G401.6 (cell line): Measurements from ENCODE around the gene R3HDM2.

Experiments
- FAIRE-seq: peaks from 2 replicates; lab custom pipeline; 2012; peaks lifted over from hg19 to GRCh38; lab: Jason Lieb, UNC

R3HDM2 gene

DNA sequence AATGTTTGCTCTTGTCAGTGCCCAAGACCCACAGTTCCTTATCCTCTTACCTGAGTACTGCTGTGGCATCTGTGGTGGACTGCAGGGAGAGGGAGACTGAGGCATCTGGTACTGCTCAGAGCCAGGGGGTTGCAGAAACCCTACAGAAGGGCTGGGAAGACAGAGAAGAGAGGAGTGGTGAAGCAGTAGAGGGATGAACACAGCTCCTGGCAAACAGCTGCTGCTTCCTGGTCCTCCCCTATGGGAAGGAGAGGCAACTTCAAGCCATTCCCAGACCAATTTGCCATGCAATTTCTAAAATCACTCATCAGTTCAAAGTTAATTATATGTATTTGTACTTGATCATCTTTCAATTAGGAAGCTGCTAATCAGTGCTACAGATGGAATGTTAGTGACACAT, 164.2 kb downstream of the R3HDM2 start:
- FAIRE-seq, result no peak

DNA sequence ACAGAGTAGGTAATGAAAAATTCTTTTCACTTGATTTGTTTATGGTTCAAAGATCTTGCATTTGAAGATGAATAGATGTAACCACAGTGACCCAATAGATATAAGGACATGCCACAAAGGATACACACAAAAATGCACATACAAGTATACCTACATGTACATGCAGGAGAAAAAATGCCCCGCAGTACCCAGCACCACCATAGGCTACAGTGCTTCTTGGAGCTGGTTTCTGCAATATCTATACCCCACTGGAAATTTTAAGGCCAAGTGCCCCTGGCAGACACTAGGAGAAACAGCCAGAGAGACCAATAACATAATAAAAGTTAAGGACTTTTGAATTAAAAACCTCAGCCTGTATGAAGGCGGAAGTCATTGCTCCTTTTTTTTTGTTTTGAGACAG, 167.7 kb downstream of the R3HDM2 start:
- no peak for FAIRE-seq

DNA sequence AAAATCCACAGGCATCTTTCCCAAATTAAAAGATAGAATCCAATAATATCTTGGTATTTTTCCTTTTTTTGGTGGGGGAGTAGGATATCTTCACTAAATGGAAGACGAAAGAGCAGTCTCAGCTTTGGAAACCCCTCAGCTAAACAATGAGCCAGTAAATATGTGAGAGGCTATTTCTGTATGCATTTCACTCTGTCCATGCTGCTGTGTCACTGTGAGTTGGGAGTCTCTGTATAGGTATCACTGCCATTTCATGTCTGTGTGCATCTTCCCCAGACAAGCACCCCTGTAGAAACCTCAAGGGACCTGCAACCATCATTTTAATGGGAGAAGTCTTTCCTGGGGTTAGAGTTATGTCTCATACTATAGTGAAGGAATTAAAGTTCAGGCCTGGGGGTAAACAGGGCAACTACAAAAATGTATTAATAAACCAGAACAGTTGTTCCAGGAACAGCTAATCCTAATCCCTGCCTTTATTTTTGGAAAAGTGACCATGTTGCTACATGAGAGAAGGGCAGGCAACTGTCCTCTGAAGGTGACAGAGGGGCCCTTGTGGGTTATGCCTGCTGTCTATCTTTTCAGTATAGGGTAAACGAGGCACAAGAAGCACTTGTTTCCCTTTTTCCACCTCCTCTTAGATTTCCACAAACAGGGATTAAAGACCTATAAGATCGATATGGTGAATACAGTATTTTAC, 168.6 kb downstream of the R3HDM2 start:
- FAIRE-seq, result no peak

DNA sequence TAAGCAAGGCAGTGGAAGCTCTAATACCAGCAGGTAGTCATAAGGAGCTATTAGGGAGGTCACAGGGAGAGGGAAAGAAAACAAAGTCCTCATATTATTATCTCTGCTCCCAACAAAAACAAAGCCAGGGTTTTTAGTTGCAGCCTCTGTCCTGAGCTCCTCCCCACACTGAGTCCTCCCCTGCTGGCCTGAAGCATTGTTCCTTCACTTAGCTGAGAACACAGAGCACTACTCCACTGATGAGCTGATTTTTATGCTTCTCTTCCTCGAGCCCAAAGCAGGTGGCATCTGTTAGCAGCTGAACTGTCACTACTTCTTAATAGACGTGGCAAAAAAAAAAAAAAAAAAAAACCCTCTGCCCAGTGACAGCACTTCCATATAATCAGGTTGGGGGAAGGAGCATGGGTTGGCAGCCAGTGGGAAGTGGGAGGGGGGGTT, 169.4 kb downstream of the R3HDM2 start:
- no peak for FAIRE-seq

DNA sequence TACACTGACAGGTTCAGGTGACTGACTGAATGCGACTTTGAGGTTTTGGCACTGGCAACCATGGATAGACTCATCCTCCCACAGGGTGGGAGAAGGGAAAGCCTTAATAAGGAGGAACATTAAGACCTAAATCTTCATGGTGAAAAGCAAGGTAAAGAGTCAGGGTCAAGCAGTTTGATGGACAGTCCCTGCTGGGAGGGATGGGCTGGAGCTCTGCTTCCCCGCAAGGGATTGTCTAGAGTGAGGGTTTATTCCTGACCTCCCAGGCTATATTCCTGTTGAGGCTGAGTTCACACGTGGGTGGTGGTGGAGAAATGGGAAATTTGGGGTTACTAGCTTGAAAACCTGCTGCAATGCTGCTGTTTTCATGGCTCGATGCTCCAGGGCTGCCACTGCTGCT, 170.5 kb downstream of the R3HDM2 start:
- FAIRE-seq, result no peak

DNA sequence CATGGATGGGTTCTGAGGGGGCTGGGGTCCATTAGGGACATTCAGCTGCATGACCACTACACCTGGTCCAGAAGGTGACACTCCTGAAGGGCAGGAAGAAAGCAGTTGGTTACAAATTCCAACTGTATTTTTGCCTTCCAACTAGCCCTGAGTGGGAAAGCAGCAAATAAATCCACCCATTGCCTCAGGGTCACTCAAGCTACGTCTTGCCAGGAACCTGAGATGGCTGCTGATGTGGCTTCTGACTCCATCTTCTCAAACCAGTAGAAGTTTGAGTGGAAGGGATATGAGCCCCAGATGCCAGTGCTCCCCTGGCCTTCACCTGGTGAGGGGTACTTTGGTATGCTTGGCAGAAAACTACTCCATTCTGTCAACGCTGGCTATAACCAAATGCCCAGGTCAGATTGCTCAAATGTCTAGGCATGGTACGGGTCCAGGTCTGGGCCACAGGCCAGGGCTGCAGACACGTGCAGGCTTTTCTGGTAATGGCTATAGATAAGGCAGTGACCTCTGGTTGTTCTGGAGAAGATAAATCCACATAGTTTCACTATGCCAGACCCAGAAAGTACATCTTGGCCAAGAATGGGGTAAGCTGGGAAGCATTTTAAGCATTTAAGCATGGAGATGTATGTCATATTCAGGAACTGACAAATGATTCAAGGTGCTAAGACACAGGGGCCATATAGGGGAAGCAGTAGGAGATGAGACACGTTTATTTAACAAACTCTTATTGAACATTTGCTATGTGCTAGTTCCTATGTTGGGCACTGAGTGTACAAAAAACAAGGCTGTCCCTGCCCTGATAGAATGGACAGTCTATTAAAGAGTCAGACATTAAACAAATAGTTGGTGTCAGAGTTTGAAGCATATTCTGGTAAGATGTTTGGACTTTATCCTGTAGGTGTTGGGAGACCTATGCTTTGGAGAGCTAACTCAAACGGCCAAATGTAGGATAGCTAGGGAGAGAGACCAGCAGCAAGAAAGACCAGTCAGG, 171.6 kb downstream of the R3HDM2 start:
- FAIRE-seq, result no peak

DNA sequence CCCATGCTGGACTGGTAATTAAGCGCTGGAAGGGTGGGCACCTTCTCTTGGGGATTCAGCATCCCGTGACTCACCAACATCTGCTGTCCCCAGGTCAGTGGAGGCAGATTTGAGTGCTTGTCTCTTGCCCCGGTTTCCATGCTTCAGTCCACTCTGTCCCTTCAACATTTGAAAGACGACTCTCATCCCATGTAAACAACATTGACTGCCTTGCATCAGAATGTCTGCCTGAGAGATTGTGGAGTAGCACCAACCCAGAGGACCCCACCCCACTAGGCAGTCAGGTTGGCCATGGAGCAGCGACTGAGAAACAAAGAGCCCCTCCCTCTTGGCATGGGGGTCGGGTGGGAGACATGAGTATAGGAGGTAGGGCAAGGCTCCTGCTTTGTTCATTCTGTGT, 174.9 kb downstream of the R3HDM2 start:
- FAIRE-seq, result no peak

DNA sequence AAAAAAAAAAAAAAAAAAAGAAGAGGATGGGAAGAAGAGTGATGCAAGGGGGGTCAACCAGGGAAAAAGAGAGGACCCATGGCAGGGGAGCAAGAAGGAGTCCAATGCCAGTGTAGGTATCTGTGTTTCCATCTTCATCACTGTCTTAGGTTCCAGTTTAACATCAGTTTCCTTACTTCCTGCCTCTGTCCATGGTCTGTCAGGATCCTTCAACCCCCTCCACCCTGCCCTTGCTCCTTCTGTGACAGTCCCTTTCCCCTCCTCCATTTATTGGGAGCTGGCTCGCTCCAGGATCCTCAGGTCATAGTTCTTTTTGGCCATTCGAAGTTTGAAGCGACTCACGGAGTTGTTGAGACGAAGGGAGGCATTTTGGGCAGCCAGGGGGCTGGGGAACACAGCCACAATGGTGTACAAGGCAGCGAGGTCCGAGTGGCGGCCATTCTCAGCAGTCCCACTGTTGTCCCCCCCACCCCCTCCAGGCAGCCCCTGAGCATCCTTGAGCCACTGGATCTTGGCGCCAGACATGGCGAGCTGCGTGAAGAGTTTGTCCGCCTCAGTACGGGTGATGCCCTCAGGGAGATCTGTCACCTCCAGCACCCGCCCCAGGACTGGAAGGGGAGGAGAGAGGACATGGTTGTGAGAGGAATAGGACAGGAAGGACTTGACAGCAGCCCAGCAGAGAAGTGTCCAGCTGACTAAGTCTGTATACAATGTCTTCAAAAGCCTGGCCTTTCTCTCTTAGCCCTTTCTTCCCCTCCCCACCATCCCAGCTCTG, 176.2 kb downstream of the R3HDM2 start:
- no peak for FAIRE-seq

DNA sequence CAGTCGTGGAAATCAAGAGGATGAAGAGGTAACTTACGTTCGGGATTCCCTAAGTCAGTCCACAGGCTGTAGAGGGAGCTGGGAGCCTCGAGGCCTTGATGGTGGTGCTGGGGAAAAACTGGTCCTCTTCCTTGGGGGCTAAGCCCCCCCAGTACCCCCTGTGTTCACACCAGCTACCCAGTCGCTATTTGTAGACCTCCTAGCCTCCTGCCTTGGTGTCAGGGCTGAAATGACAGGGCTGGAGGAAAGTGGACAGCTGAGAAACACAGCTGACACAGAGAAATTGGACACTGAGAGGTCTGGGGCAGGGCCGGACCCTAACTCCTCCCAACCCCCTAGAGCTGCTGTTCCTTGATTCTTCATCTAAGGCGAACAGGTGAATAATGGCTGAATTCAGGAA, 179.9 kb downstream of the R3HDM2 start, which contains the start of gene STAC3:
Gene STAC3, minus strand, starts transcription at position 232 of the 400 bp plus-strand sequence. CDS start 1,551 bp downstream, outside the sequence.
- FAIRE-seq, result no peak

DNA sequence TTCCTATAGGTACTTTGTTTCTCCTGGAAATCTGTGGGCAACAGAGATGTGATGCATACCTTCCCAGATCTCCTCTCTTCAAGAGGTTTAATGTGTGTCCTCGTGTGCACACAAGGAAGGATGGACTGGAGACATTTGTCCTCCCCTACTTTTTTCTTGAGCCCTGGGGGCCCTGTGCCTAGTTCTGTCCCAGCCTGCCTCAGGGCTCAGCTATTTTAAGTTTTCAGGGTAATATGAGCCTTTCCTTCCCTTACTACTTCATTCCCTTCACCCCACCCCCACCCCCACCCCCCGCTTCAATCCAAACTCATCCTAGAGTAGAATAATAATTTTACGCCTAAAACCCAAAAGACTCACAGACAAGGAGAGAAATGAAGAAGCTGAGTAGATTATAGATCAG, 180.3 kb downstream of the R3HDM2 start:
- no peak for FAIRE-seq

DNA sequence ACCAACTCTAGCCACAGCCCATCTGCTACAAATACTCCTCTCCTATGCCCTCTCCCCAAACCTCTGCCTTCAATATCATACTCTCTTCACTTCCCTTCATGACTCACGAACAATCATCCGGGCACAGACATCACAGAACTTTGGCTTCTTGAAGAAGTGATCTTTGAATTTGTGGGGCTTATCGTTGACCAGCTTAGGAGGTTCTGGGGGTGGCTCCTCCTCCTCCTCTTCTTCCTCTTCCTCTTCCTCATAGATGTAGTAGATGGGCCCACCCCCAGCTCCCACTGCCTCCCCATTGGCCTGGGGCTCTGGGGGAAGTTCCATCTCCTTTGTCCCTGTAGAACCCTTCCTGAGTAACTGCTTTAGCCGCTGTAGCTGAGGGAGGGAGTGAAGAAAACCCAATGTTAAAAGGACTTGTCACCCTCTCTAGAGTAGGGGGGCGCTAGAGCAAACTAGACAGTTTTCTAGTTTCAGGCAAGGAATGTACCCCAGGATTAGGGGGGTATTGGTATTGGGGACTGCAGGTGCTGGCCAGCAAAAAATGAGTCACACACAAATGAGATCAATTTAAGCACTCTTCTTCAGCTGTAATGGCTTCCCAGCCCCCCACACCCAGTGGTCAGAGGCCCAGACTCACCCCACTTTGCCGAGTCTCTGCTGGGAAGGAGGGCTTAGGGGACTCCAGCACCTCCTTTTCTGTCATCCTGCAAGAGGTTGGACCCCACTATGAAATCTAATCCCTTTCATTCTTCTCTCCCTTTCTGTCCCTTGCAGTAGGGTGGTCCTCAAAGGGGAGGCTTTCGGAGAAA, 181.7 kb downstream of the R3HDM2 start:
- FAIRE-seq, result no peak

DNA sequence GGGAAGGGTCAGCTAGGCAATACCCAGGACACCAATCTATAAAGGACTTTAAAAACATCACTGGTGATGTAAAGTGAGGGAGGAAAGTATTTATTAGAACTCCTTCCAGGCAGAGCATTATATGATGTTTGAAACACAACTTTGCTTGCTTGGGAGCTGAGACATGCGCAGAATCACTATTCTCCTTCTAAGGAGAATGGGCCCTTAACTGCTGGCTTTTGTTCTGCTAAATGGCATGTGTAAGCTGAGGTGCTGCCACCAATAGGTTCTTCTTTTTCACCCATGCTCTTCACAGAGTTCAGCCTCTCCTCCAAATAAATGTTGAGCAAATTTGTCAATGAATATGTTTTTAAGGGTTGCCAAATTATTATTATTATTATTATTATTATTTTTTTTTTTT, 183.8 kb downstream of the R3HDM2 start:
- FAIRE-seq, result no peak

DNA sequence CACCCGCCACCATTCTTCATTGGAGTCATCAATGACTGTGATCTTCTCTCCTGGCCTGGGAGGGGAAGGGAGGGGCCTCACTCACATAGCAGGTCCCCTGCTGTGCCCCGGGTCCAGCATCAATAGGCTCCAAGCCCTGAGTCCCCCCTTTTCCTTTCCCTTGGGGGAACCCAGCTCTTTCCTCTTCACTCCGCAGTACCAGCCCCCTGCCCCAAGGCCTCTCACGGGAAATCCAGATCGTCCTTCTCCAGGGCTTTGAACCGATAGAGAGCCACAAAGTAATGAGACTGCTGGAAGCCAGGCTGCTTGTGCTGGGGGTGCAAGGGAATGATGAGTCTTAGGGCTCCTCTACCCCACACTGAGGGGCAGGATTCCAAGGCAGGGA, 186.5 kb downstream of the R3HDM2 start:
- FAIRE-seq, result no peak

DNA sequence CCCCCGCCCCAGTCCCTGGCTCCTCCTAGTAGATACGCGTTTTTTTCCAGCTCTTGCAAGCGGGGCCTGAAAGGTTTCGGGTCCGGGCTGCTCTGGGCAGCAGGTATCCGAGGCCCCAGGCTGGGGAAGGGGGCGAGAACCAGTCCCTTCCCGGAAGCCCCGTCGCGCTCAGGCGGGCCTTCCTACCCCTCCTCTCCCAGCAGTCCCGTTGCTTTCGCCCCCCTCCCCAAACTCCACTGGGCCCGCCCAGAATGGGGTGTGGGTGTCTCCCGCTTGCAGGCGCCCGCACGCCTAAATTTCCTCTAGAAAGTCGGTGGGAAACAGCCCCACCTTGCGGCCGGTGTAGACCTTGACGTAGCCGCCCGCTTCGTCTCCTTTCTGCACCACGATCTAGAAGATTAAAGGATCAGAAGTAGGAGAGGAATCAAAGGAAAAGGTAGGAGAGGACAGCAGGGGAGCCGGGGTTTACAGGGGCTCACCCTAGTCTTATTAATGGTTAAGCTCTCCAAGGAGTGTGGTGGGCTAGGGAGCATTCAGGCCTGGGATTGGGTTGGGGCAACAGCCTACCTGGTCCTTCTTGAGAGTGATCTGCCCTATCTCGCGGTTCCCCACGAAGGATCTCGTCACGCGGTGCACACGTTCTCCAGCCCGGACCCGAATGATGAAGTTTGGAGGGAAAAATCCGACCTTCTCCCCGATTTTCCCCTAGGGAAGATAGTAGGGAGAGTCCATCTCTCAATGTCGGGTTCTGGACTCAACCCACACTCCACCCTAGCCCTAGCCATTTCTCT, 187.1 kb downstream of the R3HDM2 start:
- FAIRE-seq, result no peak

DNA sequence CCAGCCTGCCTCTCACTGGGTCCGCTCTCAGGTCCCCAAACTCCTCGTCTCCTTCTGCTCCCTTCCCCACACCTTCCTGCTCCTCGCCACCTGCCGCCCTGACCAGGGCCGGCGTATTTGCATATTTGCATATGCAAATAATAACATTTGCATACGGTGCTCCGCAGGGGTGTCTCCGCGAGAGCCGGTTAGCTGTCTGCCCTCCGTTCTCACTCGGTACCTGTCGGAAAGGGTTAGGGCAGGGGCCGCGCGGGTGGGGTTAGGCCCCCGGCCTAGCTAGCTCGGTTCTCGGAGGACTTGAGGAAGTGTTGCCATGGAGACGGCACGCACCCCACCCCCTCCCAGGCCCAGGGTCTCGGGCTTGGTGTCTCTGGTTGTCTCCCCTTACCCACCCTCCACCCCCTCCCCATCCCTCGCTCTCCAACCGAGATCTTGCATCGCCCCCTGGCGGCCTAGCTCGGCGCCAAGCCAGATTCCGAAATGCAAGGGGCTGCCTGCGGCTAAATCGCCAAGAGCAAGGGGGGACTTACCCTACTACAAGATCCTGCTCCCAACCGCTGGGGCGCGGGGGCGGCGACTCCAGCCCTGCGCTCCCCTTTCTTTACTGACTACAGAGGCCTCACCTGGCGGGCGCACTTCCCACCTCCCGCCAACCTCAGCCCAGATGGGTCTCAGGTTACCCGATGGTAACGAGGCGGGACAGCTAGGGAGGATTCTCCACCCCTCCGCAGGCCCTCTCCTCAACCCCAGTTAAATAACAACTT, 188.0 kb downstream of the R3HDM2 start:
- no peak for FAIRE-seq

DNA sequence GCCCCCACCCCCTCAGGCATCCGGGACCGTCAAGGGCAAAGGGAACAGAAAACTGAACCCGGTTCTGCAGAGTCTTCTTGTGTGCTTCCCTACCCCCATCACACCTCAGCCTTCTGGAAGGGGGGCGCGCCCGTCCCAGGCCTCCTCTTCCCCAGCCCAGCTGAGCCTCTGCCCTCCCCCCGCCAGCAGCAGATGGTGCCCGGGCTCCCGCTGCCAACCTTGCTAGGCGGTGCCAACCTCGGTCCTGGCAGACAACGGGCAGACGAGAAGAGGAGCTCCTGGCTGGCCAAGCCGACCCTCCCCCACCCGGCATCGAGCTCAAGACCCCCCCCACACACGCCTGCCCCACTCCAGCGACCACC, 188.5 kb downstream of the R3HDM2 start:
- no peak for FAIRE-seq

DNA sequence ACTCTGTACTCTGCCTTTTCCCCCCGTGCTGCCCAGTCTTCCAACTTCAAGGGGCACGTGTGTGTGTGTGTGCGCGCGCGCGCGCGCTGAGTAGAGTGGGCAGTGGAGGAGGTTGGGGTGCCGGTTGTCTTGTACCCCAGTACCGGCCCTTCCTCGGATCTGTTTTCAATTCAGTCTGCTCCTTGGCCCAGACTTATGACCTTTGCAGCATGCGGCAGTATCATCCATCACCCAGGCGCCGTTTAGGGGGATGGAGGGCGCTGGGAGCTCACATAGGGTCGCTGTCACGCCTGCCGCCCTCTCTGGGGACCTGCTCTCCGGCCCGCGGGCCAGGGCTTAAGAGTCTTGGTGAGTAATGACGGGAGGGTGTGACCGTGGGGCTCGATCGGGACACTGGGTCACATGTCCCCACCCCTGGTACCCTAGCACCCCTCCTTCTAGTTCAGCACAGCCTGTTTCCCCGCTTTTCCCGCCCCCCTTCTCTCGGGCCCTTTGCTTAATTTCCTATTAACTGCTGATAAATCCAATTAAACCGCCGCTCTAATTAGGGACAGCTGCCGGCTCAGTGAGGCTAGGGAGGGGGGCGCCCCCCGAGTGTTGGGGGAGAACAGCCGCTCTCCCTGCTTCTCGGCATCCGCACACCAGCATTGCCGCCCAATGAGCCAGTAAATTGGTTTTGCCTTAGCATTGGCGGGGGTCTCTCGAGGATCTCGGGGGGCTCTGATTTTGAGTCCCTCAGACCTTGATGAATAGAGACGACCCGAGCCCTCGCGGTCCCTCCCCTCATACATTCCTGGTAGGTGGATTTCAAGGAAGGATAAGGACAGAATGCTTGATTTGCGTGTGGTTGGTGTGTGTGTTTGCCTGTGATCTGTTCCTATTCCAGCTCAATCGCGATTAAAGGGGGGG, 189.2 kb downstream of the R3HDM2 start:
- no peak for FAIRE-seq

DNA sequence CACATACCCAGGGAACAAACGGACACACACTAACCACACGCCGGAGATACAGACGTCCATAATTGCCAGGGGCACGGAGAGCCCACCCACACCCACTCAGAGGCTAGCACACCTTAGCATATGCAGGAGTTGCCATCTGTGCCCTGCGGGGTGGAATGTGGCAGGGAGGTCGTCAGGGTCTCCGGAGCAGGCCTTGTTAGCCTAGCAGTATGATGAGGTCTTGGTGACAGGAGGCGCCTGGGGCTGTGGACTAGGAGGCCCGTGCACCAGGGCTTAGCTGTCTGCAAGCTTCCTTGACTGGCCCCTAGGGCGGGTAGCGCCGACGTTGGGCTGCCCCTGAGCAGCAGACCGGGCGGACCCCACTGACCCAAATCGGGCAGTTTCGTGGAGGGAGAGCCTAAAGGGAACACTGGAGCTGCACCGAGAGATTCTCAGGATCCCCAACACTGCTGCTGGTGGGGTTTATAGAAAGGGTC, 189.9 kb downstream of the R3HDM2 start:
- FAIRE-seq, result no peak
